ENCODE results near the gene SCN2A.

DNA sequence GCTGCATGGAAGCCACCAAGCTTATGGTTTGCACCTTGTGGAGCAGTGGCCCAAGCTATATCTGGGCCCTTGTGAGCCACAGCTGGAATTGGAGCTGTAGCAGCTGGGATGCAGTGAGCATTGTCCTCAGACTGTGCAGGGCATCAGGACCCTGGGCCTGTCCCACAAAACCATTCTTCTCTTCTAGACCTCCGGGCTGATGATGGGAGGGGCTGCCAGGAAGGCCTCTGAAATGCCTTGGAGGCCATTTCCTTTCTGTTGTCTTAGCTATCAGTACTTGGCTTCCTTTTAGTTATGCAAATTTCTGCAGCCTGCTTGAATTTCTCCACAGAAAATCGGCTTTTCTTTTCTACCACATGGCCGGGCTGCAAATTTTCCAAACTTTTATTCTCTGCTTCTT, 183.9 kb downstream of the SCN2A start:
- TF ChIP-seq, protein P1, sequence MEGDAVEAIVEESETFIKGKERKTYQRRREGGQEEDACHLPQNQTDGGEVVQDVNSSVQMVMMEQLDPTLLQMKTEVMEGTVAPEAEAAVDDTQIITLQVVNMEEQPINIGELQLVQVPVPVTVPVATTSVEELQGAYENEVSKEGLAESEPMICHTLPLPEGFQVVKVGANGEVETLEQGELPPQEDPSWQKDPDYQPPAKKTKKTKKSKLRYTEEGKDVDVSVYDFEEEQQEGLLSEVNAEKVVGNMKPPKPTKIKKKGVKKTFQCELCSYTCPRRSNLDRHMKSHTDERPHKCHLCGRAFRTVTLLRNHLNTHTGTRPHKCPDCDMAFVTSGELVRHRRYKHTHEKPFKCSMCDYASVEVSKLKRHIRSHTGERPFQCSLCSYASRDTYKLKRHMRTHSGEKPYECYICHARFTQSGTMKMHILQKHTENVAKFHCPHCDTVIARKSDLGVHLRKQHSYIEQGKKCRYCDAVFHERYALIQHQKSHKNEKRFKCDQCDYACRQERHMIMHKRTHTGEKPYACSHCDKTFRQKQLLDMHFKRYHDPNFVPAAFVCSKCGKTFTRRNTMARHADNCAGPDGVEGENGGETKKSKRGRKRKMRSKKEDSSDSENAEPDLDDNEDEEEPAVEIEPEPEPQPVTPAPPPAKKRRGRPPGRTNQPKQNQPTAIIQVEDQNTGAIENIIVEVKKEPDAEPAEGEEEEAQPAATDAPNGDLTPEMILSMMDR (IDR thresholded peaks at IDR 0.05; ENCODE audit: low read depth, low read length), result no peak
- TF ChIP-seq POLR2A (IDR thresholded peaks at IDR 0.05; ENCODE audit: extremely low read depth, insufficient read length) (no peak), MYC (IDR thresholded peaks at IDR 0.05; ENCODE audit: low read depth, low read length) (no peak)
- TF ChIP-seq, protein P2, sequence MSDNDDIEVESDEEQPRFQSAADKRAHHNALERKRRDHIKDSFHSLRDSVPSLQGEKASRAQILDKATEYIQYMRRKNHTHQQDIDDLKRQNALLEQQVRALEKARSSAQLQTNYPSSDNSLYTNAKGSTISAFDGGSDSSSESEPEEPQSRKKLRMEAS (IDR thresholded peaks at IDR 0.05; ENCODE audit: low read depth, low read length), result no peak

All from NB4 (cell line).